ENCODE data around the gene OPA1. TPM values are rescaled to one million over a fixed set of nuclear protein-coding genes. Genes with fewer than 3 reads are reported as not detected.

Gene OPA1
- total RNA-seq, 4 donors from 2014 or later, result 37.7 to 44.7 (median 40.4) TPM

DNA sequence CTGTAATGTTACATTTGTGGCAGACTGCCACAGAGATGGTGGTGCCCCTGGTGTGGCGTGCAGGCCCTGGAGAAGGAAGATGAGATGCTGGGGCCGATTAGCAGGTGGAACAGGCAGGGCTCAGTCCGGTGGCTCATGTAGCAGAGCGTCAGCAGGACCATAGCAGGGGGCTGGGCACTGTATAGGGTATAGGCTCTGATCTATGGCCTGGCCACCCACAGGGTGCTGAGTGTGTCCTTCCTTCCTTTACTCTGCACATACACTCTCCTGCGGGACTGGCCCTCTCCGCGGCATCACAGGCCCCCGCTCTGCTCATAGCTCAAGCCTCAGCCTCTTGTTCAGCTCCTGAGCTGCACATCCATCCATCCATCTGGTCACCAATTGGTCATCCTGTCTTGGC is 143.6 kb downstream of the OPA1 start:
- TF ChIP-seq, protein P1, sequence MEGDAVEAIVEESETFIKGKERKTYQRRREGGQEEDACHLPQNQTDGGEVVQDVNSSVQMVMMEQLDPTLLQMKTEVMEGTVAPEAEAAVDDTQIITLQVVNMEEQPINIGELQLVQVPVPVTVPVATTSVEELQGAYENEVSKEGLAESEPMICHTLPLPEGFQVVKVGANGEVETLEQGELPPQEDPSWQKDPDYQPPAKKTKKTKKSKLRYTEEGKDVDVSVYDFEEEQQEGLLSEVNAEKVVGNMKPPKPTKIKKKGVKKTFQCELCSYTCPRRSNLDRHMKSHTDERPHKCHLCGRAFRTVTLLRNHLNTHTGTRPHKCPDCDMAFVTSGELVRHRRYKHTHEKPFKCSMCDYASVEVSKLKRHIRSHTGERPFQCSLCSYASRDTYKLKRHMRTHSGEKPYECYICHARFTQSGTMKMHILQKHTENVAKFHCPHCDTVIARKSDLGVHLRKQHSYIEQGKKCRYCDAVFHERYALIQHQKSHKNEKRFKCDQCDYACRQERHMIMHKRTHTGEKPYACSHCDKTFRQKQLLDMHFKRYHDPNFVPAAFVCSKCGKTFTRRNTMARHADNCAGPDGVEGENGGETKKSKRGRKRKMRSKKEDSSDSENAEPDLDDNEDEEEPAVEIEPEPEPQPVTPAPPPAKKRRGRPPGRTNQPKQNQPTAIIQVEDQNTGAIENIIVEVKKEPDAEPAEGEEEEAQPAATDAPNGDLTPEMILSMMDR (IDR thresholded peaks at IDR 0.05), result no peak
- TF ChIP-seq POLR2A (IDR thresholded peaks at IDR 0.05) (no peak), EP300 (IDR thresholded peaks at IDR 0.05) (no peak)
- H3K4me1 ChIP-seq, result no peaks in the 10 kb centered on the region
- DNase-seq (ENCODE audit: low spot score in 2 of 2), result no peak
- H3K9me3 ChIP-seq, result no peaks in the 10 kb centered on the region
- H3K36me3 ChIP-seq, result no peaks in the 10 kb centered on the region
- 89 to 95% methylated on average over 7 to 8 of the region's 8 CpGs for WGBS, 2 donors
- H3K27ac ChIP-seq, result no peak overlapping the region
- H3K4me3 ChIP-seq, result no peak overlapping the region
- H3K27me3 ChIP-seq, result no peaks in the 10 kb centered on the region

DNA sequence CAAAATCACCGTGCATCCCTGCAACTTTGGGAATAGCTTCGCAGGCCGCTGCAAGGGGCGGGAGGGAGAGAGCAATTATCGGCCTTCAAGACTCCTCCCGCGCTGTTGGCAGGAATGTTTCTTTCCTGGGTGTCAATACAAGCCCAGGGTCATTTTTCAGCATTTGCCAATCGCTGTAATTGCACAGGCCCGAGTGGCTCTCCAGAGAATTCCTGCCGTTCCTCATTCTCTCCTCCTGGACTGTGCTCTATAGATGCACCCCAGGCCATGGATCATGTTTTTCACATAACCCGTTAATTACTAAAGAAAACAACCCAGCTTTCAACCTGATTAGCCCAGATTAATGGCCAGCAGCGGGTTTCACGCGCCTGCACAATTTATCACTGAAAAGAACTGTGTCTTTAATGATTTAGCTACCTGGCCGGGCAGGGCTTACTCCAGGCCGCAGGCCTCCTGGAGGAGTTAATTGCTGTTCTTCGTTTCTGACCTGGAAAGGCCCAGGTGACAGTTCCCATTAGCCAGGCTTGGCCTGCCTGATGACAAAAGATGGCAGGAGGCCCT is 144.3 kb downstream of the OPA1 start:
- H3K27me3 ChIP-seq, result no peaks in the 10 kb centered on the region
- DNase-seq (ENCODE audit: low spot score in 2 of 2), result no peak
- H3K4me1 ChIP-seq, result no peaks in the 10 kb centered on the region
- no peak overlapping the region for H3K4me3 ChIP-seq
- H3K36me3 ChIP-seq, result no peaks in the 10 kb centered on the region
- no peak overlapping the region for H3K27ac ChIP-seq
- no peak for TF ChIP-seq POLR2A (IDR thresholded peaks at IDR 0.05)
- no peak for TF ChIP-seq EP300 (IDR thresholded peaks at IDR 0.05)
- TF ChIP-seq, protein P1 (IDR thresholded peaks at IDR 0.05), result no peak
- H3K9me3 ChIP-seq, result no peaks in the 10 kb centered on the region
- 71 to 75% methylated on average over 17 of the region's 17 CpGs for WGBS, 2 donors

DNA sequence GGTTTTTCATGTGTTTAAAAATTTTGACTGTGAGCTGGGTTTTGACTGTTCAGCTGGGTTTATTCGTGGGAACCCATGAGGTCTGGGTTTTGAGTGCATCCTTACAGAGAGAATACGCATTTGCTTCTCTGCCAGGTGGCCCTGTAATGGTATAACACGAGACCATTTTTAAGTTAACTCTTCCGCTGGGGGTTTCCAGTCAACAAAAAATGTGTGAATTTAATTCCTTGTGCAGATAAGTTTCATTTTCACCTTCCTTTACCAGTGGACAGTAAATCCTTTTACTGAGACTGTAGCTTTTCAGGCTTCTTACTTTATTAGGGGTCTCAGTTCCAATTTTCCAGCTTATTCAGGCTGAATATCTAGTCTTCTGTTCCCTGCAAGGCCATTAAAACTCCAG is 149.6 kb downstream of the OPA1 start:
- Histone ChIP-seq H3K4me3 (no peak overlapping the region), H3K9me3 (no peaks in the 10 kb centered on the region), H3K4me1 (peaks cover 0 to 5% (median 0%) of the 10 kb centered on the region in 4 donors), H3K27me3 (no peaks in the 10 kb centered on the region), H3K27ac (no peak overlapping the region), H3K36me3 (no peaks in the 10 kb centered on the region)
- TF ChIP-seq EP300 (IDR thresholded peaks at IDR 0.05) (no peak), POLR2A (IDR thresholded peaks at IDR 0.05) (no peak)
- TF ChIP-seq, protein P1 (IDR thresholded peaks at IDR 0.05), result no peak
- DNase-seq (ENCODE audit: low spot score in 2 of 2), result no peak
- 84 to 90% methylated on average over 4 of the region's 4 CpGs for WGBS, 2 donors

DNA sequence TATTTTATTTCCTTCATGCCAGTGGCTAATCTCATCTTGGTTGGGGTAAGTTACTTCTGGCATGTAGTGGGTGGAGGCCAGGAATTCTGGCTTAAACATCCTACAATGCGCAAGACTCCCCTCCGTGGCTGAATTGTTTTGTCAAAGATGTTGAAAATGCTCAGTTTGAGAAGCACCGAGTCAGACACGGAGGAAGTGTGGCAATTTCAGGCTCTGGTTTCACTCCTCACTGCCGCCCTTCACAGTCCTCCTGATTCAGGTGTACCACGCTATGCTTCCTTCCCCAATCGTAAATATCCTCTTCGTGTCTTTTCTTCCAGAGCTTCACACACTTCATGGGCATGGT is 150.7 kb downstream of the OPA1 start:
- TF ChIP-seq POLR2A (IDR thresholded peaks at IDR 0.05) (no peak), EP300 (IDR thresholded peaks at IDR 0.05) (no peak)
- TF ChIP-seq, protein P1 (IDR thresholded peaks at IDR 0.05), result no peak

DNA sequence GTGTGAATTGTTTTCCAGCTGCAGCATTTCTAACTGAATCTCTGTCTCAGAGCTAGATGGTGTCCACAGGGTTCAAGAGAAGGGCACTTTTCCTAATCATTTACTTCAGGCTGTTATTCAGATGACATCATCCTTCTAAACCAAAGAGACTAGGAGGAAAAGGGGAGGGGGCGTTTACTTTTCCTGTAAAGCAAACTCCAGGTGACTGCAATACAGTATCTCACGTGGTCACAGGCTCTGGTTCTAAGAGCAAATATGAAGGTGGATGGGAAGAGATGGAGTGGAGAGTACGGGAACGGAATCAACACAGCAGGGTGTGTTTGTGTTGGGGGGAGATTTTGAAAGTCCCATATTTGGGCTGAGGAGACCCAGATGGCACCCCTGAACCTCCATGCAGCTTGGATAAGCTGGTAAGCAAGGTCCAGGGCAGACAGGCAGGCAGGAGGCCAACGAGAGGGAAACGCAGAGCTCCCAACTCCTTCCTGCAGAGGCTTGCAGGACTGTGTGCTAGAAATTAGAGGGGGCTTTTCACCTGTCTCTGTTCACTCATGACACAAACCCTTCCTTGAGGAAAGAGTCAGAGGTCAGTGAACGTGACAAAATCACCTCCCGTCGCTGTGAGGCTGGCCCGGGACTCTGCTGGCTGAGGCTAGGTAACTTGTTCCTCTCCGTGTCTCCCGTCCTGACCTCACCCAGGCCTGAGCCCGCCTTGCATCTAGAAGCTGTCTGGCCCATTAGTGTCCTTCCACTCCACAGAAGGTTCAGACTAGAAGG is 151.2 kb downstream of the OPA1 start:
- no peaks in the 10 kb centered on the region for H3K9me3 ChIP-seq
- H3K4me3 ChIP-seq, result no peak overlapping the region
- 73 to 81% methylated on average over 13 of the region's 13 CpGs for WGBS, 2 donors
- TF ChIP-seq, protein P1 (IDR thresholded peaks at IDR 0.05), result no peak
- TF ChIP-seq POLR2A (IDR thresholded peaks at IDR 0.05), result no peak
- no peak for TF ChIP-seq EP300 (IDR thresholded peaks at IDR 0.05)
- H3K27me3 ChIP-seq, result no peaks in the 10 kb centered on the region
- DNase-seq (ENCODE audit: low spot score in 2 of 2), result no peak
- no peak overlapping the region for H3K27ac ChIP-seq
- H3K36me3 ChIP-seq, result no peaks in the 10 kb centered on the region
- H3K4me1 ChIP-seq, result peaks cover 0 to 5% (median 0%) of the 10 kb centered on the region in 4 donors

More for the DNA sequence above, 150.7 kb downstream of the OPA1 start:
- no peak overlapping the region for H3K4me3 ChIP-seq
- WGBS, 2 donors, result 50 to 57% methylated on average over 8 of the region's 8 CpGs
- no peaks in the 10 kb centered on the region for H3K9me3 ChIP-seq
- H3K27me3 ChIP-seq, result no peaks in the 10 kb centered on the region
- peaks cover 0 to 5% (median 0%) of the 10 kb centered on the region in 4 donors for H3K4me1 ChIP-seq
- H3K27ac ChIP-seq, result no peak overlapping the region
- no peak for DNase-seq (ENCODE audit: low spot score in 2 of 2)
- no peaks in the 10 kb centered on the region for H3K36me3 ChIP-seq
